Heart right ventricle (tissue), 16 donors: ENCODE measurements around the gene KIF2C. TPM values are rescaled to one million over a fixed set of nuclear protein-coding genes. Genes with fewer than 3 reads are reported as not detected.
A peak's percentile ranks its signal among the peaks of the same experiment; 100 is the strongest.

Experiments used
- ATAC-seq, 8 donors: fragments of 200-7000 bp; cut with Tn5 transposase; one replicate each; pipeline ENCODE4 v1.9.1; 2020; ENCODE audit warnings: mild to moderate bottlenecking in 8 of 8, moderate library complexity in 8 of 8, moderate number of reproducible peaks in 1 of 8
- DNase-seq, 2 donors: peaks; one replicate each; pipeline ENCODE4 v3.0.0-alpha.2; 2020
- H3K27ac ChIP-seq, 10 donors: fragments of 200-600 bp; sonication (generic) in 2 of 10; one replicate each; pipeline versions ENCODE4 v1.5.0 to v1.8.0; 2020 to 2022; ENCODE audit warnings: mild to moderate bottlenecking in 3 of 10
- H3K27me3 ChIP-seq, 7 donors: fragments of 200-600 bp; one replicate each; pipeline ENCODE4 v1.8.0; 2021 to 2022; ENCODE audit warnings: mild to moderate bottlenecking in 2 of 7
- H3K36me3 ChIP-seq, 9 donors: fragments of 200-600 bp; sonication (generic) in 1 of 9; one replicate each; pipeline versions ENCODE4 v1.5.0 to v1.8.0; 2020 to 2022; ENCODE audit warnings: mild to moderate bottlenecking in 2 of 9
- H3K4me1 ChIP-seq, 9 donors: fragments of 200-600 bp; sonication (generic) in 1 of 9; one replicate each; pipeline versions ENCODE4 v1.5.0 to v1.8.0; 2020 to 2022; ENCODE audit warnings: mild to moderate bottlenecking in 4 of 9
- H3K4me3 ChIP-seq, 10 donors: fragments of 200-600 bp; sonication (generic) in 2 of 10; one replicate each; pipeline versions ENCODE4 v1.5.0 to v1.8.0; 2020 to 2022; ENCODE audit warnings: mild to moderate bottlenecking in 7 of 10, moderate library complexity in 2 of 10
- H3K9me3 ChIP-seq, 11 donors: fragments of 200-600 bp in 10 of 11; sonication (generic) in 2 of 11; one replicate each; pipeline versions ENCODE4 v1.5.0 to v1.8.0; 2013 to 2022; ENCODE audit warnings: mild to moderate bottlenecking in 2 of 11, control low read depth in 1 of 11, moderate library complexity in 1 of 11
- WGBS, 2 donors: extraction: QIAGEN DNeasy Blood & Tissue Kit; methylation state at CpG; one replicate each; pipeline ENCODE4 v1.1.7; 2013; ENCODE audit warnings: inconsistent platforms in 1 of 2; 5-methylcytosine and 5-hydroxymethylcytosine counted together
- intact Hi-C, 10 donors: fragments of 100-400 bp; cut with DNase I; formaldehyde crosslinking; loops; one replicate each; pipeline versions ENCODE4 v1.11.1 to v1.14.2; 2022
- polyA plus RNA-seq, 2 donors: library from polyadenylated mRNA; stranded (reverse); fragments of 200-250 nt; gene quantifications; one replicate each; pipeline ENCODE4 v1.2.3, GENCODE V29; 2013
- total RNA-seq, 10 donors: library from RNA; stranded (reverse); fragmentation: NEBNext Ultra II Directional in 3 of 10; extraction: Animal tissue kit (Norgen Biotek cat#: 25700) in 3 of 10; gene quantifications; one replicate each; pipeline versions ENCODE4 v1.2.1 to v1.2.4, GENCODE V29; 2021 to 2023
- TF ChIP-seq, protein P1 (sequence below), 9 donors: fragments of 200-600 bp; sonication (generic) in 2 of 9; IDR thresholded peaks; one replicate each; pipeline versions ENCODE4 v1.5.0 to v1.8.0; 2021 to 2022; ENCODE audit warnings: antibody characterized with exemption in 9 of 9, mild to moderate bottlenecking in 5 of 9, moderate library complexity in 1 of 9
- donor health status: Arrhythmogenic right ventricular cardiomyopathy.
- donor health status: ischemic (EF 13 %, LVEDD 7.1; RV severe dilation, severe dysfunction).
- donor health status: healthy with polysubstance abuse.
- donor health status: DM: no; HTN: yes; CAD: no.
- donor health status: DM: no; HTN: no; CAD: no.
- donor health status: ischemic (EF 25% LVEDD 6.9; RV normal size, moderate dysfunction).
- donor health status: ischemic (EF 25% LVEDD 5.7; RV mildly dilated, moderate dysfunction).
- donor health status: healthy.
- donor health status: DM: yes; HTN: yes; CAD: no.
- donor health status: Ischemic cardiomyopathy.
- donor health status: ischemic (EF 35%, LVEDD 5.7; RV mildly dilated, moderate dysfunction).
- donor health status: nonischemic (EF 11% LVEDD 7.7; RV severe dilation, severe dysfunction).
- donor health status: DM: yes; HTN: yes; CAD: no.
- donor health status: PGD.
- donor health status: ischemic (EF 29% LVEDD 5.4; RV normal size, mild dysfunction).
- donor health status: nonischemic (EF 23%, LVEDD 6.1; RV moderate dilation, normal function).

The KIF2C gene
- total and polyA plus RNA-seq, 12 donors, result 0.22 to 3.7 (median 1.2) TPM

DNA sequence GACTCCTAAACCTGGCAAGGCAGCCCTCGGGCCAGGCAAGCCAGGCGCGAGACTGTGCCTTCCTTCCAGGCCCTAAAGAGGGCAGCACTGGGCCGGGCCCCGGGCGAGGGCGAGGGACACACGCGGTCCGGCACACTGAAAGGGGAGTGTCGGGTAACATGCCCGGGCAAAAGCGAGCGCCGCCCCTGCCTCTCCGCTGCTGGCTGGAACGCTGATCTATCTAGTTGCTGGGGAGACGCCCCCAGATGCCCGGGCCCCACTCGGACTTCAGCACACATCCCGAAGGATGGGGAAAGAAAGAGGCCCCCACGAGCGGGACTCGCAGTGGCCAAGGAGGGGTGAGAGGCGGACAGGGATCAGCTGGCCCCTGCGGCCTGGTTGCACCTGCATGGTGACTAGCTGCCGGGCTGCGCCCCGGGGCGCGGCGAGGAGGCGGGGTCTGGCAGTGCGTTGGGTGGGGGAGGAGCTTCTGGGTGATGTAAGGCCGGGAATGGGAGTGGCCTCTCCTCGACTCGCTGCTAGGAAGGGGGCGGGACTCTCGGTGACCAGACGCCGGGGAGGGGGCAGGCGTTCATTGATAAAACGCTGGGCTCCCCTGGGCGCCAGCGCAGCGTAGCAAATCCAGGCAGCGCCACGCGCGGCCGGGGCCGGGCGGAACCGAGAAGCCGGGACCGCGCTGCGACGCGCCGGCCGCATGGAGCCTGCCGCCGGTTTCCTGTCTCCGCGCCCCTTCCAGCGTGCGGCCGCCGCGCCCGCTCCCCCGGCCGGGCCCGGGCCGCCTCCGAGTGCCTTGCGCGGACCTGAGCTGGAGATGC, 60.3 kb downstream of the KIF2C start, which contains the start of gene PLK3:
Gene PLK3, plus strand, starts transcription at position 608 of the 815 bp plus-strand sequence. Its CDS starts 87 bp downstream, at position 695.
- TF ChIP-seq, protein P1, sequence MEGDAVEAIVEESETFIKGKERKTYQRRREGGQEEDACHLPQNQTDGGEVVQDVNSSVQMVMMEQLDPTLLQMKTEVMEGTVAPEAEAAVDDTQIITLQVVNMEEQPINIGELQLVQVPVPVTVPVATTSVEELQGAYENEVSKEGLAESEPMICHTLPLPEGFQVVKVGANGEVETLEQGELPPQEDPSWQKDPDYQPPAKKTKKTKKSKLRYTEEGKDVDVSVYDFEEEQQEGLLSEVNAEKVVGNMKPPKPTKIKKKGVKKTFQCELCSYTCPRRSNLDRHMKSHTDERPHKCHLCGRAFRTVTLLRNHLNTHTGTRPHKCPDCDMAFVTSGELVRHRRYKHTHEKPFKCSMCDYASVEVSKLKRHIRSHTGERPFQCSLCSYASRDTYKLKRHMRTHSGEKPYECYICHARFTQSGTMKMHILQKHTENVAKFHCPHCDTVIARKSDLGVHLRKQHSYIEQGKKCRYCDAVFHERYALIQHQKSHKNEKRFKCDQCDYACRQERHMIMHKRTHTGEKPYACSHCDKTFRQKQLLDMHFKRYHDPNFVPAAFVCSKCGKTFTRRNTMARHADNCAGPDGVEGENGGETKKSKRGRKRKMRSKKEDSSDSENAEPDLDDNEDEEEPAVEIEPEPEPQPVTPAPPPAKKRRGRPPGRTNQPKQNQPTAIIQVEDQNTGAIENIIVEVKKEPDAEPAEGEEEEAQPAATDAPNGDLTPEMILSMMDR (IDR thresholded peaks at IDR 0.05), result peak; percentile 92 to 98 (median 96)
- ATAC-seq (peak; percentile 95 to 98 (median 96)), DNase-seq (peak; percentile 96 to 99)
- H3K27me3 ChIP-seq, result no peaks in the 10 kb centered on the region
- peak within 1 kb of the TSS; percentile 85 to 100 (median 96) for H3K27ac ChIP-seq
- intact Hi-C loops, result loop anchor here in 5 of 10 donors (2.0 to 10.0 kb wide), 8 partner anchors 19 to 505 kb away; partner anchors contain the start of genes HECTD3 (in 3 of the 5) and UROD (in 3 of the 5)
- peaks cover 11 to 48% (median 41%) of the 10 kb centered on the region in 9 donors for H3K4me1 ChIP-seq
- H3K9me3 ChIP-seq, result no peaks in the 10 kb centered on the region
- peaks cover 0 to 29% (median 21%) of the 10 kb centered on the region in 9 donors for H3K36me3 ChIP-seq
- peak within 1 kb of the TSS; percentile 64 to 98 (median 92) for H3K4me3 ChIP-seq
- WGBS, 2 donors, result 0% methylated on average over 68 to 79 of the region's 79 CpGs

DNA sequence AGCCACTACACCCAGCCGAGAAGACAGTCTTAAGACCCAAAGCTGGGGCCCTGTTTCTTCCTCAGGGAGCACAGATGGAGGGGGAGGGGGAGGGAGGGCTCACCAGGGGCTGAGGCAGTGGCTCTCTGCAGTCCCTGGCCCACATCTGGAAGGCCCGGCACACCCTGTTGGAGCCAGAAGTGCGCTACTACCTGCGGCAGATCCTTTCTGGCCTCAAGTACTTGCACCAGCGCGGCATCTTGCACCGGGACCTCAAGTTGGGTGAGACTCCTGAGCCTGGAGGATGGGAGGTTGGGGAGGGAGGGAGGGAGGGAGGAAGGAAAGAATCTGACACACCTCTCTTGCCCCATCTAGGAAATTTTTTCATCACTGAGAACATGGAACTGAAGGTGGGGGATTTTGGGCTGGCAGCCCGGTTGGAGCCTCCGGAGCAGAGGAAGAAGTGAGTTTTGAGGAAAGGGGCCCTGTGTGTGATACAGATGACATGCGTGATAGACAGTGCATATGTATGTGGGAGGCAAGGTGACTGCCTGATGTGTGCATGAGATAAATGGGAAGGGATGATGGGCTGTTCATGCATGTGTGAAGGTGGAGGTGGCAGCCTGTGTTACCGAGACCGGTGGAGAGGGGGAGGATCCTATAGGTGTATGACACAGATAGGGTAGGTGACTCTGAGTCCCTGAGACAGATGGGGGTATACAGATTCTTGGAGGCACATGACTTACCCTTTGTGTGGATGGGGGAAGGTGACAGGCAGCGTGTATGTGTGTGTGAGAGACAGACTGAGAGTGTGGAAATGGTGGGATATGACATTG, 62.1 kb downstream of the KIF2C start:
- H3K4me1 ChIP-seq, result peaks cover 20 to 66% (median 58%) of the 10 kb centered on the region in 9 donors
- no peak for DNase-seq
- WGBS, 2 donors, result 42 to 60% methylated on average over 13 of the region's 13 CpGs
- no peaks in the 10 kb centered on the region for H3K27me3 ChIP-seq
- TF ChIP-seq, protein P1 (IDR thresholded peaks at IDR 0.05), result no peak
- peaks cover 0 to 46% (median 23%) of the 10 kb centered on the region in 9 donors for H3K36me3 ChIP-seq
- H3K9me3 ChIP-seq, result no peaks in the 10 kb centered on the region
- intact Hi-C loops, result loop anchor here in 1 of 10 donors (2.0 to 5.0 kb wide), 2 partner anchors 17 to 36 kb away; no protein-coding TSS in a partner anchor
- peak overlapping the region; percentile 32 to 98 (median 88) for H3K4me3 ChIP-seq
- peak overlapping the region in 9 of 10 donors; percentile 12 to 100 (median 97) for H3K27ac ChIP-seq
- no peak for ATAC-seq

DNA sequence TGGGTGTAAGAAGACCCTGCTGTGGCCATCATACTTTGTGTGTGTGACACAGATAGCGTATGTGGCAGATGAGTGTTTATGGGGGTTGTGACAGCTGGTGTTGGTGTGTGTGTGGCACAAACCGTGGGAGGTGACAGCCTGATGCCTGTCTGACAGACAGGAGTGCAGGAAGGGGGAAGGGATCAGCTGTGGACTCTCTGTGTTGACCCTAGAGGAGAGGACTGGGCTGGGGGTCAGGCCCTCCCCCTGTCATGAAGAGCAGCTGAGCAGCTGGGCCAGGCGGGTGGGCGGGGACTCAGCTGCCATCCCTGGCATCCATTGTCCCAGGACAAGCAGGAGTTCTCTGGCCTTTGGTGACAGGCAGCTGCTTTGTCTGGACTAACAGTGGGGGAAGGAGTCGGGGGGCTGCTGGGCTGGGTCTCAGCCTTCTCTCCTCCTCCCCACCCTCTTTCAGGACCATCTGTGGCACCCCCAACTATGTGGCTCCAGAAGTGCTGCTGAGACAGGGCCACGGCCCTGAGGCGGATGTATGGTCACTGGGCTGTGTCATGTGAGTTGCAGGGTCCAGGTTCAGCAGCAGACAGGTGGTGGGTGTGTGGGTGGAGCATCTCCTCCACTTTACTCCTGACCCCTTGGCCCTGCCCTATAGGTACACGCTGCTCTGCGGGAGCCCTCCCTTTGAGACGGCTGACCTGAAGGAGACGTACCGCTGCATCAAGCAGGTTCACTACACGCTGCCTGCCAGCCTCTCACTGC, 62.8 kb downstream of the KIF2C start:
- peak overlapping the region in 9 of 10 donors; percentile 64 to 98 (median 89) for H3K4me3 ChIP-seq
- H3K9me3 ChIP-seq, result no peaks in the 10 kb centered on the region
- intact Hi-C loops, result loop anchor here in 1 of 10 donors (5.0 kb wide), 1 partner anchor 35 kb away; no protein-coding TSS in a partner anchor
- DNase-seq (no peak), ATAC-seq (no peak)
- H3K4me1 ChIP-seq, result peaks cover 28 to 73% (median 66%) of the 10 kb centered on the region in 9 donors
- no peaks in the 10 kb centered on the region for H3K27me3 ChIP-seq
- H3K27ac ChIP-seq, result peak overlapping the region in 9 of 10 donors; percentile 47 to 100 (median 97)
- 78 to 83% methylated on average over 13 of the region's 13 CpGs for WGBS, 2 donors
- TF ChIP-seq, protein P1 (IDR thresholded peaks at IDR 0.05), result no peak
- H3K36me3 ChIP-seq, result peaks cover 0 to 48% (median 23%) of the 10 kb centered on the region in 9 donors
